Activated CD8-positive, alpha-beta memory T cell treated with anti-CD3 and anti-CD28 coated beads, Interleukin-2, amount 50 U/mL, for 4 hours (primary cell): Measurements from ENCODE around the gene FTO.

Experiments
- DNase-seq: peaks from one replicate; pipeline ENCODE4 v3.0.0-alpha.2; 2020

The FTO gene

GRCh38 chr16:53946746-53947386, 242.9 kb downstream of the FTO start:
- DNase-seq, result no peak

- no peak for DNase-seq
Observed at GRCh38 chr16:53947642-53948041, 243.7 kb downstream of the FTO start.

DNA sequence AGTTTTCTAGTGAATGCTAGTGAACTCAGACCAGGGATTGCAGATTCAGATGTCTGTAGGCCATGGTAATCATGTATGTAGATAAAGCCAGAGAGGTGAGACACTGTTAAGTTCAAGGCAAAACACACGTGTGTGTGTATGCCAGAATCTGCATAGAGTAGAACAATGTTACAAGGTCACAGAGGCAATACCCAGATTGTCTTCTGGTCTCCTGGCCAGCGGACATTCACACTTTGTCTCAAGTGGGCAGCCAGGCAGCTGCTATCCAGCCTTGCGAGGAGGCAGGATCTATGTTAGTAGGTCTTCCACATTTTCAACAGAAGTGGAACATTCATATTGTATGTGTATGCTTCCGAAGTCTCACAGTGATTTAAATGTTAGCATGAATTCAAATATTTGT, 244.4 kb downstream of the FTO start:
- DNase-seq, result no peak

- DNase-seq, result no peak
Observed at GRCh38 chr16:53948734-53949430, 244.9 kb downstream of the FTO start.

DNA sequence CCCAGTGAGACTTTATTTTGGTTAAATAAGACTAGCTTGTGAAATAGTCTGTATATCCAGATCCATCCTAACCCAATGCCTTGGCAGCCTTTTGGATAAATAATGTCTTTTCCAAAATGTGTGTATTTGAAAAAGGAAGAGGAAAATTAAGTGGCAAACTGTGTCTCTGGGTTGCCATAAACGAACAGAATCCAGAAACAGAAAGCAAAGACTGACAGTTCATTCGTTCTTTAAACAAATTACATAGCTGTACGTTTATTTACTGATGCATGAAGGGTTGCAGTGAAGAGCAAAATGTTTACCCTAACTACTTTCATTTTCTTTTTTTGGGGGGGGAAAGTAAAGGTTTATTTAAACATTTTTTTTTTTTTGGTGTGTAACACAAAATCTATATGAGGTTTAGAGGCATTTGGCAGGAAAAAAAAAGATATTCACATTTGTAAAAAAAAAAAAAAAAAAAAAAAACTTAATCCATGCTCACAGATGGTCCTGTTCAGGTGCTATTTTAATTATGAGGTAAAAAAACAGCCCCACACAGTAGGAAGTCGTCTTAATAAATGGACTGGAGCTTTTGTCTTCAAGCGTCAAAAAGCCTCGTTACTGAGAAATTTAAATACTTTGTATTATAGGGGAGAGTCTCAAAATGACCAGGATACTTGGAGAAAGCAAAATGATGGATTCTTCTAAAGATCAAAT, 245.9 kb downstream of the FTO start:
- no peak for DNase-seq

DNA sequence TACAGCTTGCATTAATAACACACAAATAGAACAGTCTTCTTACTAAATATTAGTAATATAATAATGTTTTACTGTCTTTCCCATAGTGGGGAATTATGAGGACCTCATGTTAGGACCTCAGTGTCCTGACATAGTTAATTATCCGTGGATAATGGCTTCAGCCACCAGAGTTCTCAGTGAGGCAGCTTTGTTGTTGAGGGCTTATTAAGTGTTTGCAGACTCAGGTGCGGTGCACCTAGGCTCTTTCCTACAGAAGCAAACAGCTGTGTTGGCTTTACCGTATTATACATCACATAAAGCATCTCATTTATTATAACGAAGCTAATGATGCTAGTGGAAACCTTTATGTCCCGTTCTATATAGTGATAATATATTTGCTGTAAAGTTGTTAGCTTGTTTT, 246.7 kb downstream of the FTO start:
- DNase-seq, result no peak

DNA sequence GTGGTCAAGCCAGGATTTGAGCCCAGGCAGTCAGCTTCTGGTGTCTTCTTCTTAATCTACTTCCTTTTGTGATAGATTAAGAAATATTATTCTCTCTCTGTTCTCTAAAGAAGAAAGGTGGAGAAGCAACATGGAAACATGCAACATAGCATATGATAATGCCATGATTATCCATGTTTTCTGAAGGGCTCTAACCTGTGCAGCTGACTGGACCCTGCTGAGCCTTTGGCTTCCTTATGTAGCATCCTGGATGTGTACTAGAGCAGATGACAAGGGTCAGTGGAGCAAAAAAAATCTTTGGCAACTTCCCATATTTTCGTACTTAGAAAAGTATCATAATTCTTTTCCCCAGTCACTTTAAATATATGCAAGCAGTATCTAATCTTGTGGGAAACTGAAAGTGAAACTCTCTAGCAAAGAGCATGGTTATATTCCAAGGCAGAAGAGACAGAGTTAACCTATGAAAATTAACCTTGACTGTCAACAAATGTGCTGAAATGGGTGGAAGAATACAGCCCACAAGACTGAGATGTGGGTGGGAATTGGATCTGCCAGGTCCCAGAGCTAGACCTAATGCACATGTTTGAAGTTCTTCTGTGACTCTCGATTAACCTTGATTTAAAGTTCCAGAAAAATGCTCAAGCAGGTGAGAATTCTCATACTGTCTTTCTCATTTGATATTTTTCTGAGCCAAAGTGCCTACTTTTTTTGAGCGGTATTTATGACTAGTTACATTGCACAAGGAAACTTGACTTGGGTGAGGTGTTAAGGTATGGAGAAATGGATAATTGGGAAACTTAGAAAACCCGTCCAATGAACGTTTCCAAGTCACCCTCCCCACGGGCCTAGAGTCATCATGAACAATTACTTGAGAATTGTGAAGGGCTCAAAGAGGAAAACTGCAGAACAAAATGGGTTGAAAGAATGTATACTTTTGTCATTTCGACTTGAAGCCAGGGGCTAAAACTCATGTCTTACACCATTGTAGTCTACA, 248.6 kb downstream of the FTO start:
- no peak for DNase-seq

DNA sequence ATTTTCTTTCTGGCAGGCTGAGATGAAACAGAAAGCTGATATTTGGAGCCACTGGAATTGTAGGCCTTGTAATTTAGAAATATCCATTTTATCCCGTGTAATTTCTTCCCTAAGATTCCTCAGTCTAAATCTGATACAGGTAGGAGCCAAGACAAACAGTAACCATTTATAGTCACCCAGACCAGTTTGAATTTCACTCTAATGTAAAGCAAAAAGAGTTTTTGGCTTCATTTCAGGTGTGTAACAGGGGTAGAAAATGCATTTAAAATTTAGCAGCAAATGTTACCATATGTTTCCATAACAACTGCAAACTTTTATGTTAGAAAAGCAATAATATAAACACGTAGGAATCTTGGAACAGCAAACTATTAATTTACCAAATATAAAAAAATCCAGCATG, 249.4 kb downstream of the FTO start:
- DNase-seq, result no peak

GRCh38 chr16:53955221-53955875, 251.4 kb downstream of the FTO start:
- no peak for DNase-seq

- no peak for DNase-seq
Observed at GRCh38 chr16:53958341-53958880, 254.5 kb downstream of the FTO start.

GRCh38 chr16:53960050-53960812, 256.3 kb downstream of the FTO start:
- DNase-seq, result no peak

- DNase-seq, result no peak
Observed at GRCh38 chr16:53960954-53961616, 257.1 kb downstream of the FTO start.

DNA sequence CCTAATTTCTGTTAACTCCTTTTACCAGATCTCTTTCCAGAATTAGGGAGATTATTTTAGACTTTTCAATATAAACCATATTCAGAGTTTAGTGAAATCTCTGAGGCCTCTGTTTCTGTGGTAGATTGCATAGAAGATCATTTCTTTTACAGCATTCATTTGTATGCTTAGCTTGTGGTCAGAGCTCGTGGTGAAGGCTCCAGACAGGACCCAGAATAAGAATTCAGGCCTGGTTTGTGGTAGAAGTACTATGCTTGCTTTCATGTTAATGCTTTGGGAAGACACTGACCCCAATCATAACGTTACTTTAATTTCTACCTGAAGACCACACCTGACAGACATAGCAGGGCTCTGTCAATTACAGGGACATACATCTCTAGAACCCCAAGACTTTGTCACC, 258.1 kb downstream of the FTO start:
- no peak for DNase-seq

GRCh38 chr16:53964145-53964790, 260.3 kb downstream of the FTO start:
- no peak for DNase-seq

DNA sequence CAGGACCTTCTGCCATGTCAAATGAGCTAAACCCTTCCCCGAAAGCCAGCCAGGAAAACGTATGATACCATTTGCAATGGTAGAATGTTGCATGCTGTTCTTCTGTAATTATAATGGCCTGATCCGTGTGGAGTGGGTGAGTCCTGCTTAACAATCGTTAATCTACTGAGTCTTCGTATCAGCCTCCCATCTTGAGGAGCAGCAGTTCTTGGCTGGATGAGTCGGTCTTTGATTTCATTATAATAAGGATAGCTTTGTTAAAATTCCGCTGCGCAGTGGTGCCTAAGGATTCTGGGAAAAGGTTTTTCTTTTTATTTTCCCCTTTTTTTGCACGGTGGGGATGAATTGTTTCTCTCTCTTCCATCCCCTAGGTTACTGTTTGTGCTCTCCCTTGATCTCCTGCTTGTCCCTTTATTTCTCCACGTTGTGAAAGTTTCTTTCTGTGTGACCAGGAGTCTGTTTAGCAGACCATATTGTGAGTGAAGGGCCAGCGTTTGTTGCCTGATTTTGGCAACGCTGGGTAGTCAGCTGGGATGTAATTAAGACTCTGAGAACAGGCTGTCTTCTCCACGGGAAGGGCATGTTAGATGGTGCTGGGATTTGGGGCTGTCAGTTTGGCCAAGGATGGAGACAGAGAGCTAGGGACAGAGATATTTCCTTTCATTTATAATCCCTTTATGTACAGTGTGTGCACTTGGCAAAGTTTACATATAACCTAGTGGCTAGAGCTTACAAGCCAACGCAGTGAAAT, 263.0 kb downstream of the FTO start:
- DNase-seq, result no peak

- DNase-seq, result no peak
Observed at GRCh38 chr16:53967572-53967971, 263.6 kb downstream of the FTO start.

DNA sequence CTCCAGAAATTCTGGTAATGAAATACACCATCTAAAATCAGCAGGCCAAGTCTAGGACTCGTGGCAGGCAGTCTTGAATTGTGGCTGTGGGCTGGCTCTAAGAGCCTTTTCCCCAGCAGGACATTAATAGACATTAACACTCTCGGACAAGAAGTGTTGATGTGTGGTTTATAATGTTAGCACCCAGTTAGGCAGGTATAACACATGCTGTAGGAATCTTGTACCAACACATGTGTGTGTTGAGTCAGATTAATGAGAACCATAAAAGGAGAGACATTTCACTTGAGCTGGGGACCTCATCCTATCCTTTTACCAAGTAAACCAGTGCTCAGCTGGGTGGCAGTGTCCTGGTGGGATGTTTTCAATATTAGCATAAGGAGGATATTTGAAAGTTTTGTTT, 264.5 kb downstream of the FTO start:
- DNase-seq, result no peak

DNA sequence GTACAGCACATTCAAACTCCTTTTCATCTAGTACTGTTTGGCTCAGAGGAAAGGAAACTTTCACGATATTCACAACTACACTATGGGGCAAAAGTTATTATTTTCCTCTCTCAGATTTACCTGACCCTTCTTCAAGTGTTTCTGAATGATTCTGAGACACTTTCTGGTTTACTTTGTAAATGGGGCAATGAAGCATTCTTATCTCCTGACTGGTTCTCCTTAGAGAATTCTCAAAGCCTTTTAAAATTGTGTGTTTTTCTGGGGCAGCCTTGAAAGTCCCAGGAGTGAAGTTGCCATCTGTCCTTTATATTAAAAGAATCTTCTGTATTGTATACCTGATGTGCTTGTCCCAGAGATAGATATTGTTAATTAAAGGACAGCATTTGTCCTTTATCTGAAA, 264.9 kb downstream of the FTO start:
- DNase-seq, result no peak

DNA sequence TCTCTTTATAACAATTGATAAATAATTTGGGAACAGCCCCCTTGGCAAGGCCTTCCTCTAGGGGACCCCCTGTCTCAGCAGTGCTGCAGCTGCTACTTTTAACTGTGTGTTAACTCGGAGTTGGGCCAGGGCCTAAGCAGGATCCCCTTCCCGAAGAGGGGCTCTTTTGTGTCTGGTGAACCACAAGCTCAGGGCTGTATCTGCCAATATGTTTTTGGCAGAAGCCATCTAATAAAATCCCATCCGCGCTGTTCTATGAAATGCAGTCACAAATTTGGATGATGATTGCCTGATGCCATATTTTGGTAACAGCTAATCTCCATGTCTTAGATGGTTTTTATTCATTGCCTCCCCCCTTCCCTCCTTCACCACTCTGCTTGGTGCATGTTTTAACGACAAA, 267.7 kb downstream of the FTO start:
- no peak for DNase-seq

- no peak for DNase-seq
Observed at GRCh38 chr16:53973021-53973420, 269.1 kb downstream of the FTO start.
